ENCODE measurements around the gene CPEB3.

Gene CPEB3

DNA sequence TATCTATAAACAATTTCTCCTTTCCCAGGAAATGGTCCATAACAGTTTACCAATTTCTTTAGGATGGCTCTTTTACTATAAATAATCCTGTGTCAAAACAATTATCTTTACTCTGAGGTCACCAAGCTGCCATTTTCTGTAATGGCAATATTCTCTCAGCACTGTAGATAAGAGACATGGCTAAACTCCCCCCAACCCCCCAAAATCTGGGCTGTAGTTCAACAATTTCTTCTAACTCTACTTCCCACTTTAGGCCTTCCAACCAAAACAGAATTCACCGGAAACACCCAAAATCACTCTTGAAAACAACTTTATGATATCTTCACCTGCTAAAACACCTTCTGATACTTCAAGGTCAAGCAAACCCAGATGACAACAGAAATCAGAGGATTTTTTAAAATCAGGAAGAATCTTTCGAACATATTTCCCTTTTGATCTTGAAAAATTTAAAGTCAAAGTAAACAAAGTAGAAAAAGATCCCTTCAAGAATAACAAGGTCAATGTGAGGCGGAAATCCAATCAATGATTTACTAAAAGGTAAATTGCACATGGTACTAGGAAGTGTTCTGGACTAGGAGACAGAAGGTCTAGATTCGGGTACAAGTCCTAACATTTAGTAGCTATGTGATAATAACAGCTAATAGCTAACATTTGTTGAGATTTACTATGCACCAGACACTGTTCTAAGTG, 176.8 kb downstream of the CPEB3 start:
- Histone ChIP-seq H3K79me2 (ENCODE audit: insufficient read depth, low read length) (no peaks in the 10 kb centered on the region), H3K9ac (ENCODE audit: low read length) (no peak overlapping the region), H3K9me3 (ENCODE audit: low read length) (no peaks in the 10 kb centered on the region), H3F3A (ENCODE audit: insufficient read depth, low read length) (no peaks in the 10 kb centered on the region), H3K4me3 (ENCODE audit: low read depth, low read length, poor library complexity, severe bottlenecking) (no peak overlapping the region), H3K9me2 (ENCODE audit: low read depth, low read length) (no peaks in the 10 kb centered on the region), H3K27ac (ENCODE audit: low read depth, low read length, poor library complexity, severe bottlenecking) (no peak overlapping the region), H3K36me3 (ENCODE audit: insufficient read depth, low read length) (peaks cover 5% of the 10 kb centered on the region; the same call in 1 of the 2 replicates), H2AFZ (ENCODE audit: low read length) (no peak overlapping the region), H3K4me1 (ENCODE audit: insufficient read depth, low read length, severe bottlenecking) (peaks cover 5% of the 10 kb centered on the region), H3K27me3 (ENCODE audit: insufficient read depth, low read length) (no peaks in the 10 kb centered on the region), H4K20me1 (ENCODE audit: insufficient read depth, low read length) (no peaks in the 10 kb centered on the region), H3K4me2 (ENCODE audit: low read length) (no peak overlapping the region; the same call in 1 of the 2 replicates)
- no peak for TF ChIP-seq EZH2 (IDR thresholded peaks at IDR 0.05; ENCODE audit: borderline replicate concordance, low read length)
- TF ChIP-seq, protein P1, sequence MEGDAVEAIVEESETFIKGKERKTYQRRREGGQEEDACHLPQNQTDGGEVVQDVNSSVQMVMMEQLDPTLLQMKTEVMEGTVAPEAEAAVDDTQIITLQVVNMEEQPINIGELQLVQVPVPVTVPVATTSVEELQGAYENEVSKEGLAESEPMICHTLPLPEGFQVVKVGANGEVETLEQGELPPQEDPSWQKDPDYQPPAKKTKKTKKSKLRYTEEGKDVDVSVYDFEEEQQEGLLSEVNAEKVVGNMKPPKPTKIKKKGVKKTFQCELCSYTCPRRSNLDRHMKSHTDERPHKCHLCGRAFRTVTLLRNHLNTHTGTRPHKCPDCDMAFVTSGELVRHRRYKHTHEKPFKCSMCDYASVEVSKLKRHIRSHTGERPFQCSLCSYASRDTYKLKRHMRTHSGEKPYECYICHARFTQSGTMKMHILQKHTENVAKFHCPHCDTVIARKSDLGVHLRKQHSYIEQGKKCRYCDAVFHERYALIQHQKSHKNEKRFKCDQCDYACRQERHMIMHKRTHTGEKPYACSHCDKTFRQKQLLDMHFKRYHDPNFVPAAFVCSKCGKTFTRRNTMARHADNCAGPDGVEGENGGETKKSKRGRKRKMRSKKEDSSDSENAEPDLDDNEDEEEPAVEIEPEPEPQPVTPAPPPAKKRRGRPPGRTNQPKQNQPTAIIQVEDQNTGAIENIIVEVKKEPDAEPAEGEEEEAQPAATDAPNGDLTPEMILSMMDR (IDR thresholded peaks at IDR 0.05; ENCODE audit: low read length): no peak

DNA sequence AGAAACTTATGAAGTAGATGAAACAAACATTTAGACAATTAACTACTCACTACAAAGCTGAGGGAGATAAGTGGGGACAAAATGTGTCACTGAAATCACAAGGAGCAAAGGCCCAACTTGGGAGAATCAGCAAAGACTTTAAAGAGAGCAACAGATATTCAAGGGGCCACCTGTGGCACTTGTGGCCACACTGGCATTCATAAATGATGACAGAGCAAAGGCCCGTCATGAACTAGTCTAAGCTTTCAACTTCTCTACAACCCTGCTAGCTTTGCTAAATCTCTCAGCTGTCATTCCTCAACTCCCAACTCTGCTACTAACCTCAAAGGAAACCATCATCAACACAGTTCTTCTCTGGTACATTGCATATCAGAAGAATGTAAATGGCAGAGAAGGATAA, 178.4 kb downstream of the CPEB3 start:
- no peak overlapping the region for H3K9ac ChIP-seq (ENCODE audit: low read length)
- no peak overlapping the region for H2AFZ ChIP-seq (ENCODE audit: low read length)
- peaks cover 5% of the 10 kb centered on the region for H3K4me1 ChIP-seq (ENCODE audit: insufficient read depth, low read length, severe bottlenecking)
- H3K36me3 ChIP-seq (ENCODE audit: insufficient read depth, low read length): peaks cover 5% of the 10 kb centered on the region; the same call in 1 of the 2 replicates
- no peaks in the 10 kb centered on the region for H4K20me1 ChIP-seq (ENCODE audit: insufficient read depth, low read length)
- H3K27ac ChIP-seq (ENCODE audit: low read depth, low read length, poor library complexity, severe bottlenecking): no peak overlapping the region
- no peak overlapping the region for H3K4me3 ChIP-seq (ENCODE audit: low read depth, low read length, poor library complexity, severe bottlenecking)
- H3F3A ChIP-seq (ENCODE audit: insufficient read depth, low read length): no peaks in the 10 kb centered on the region
- no peaks in the 10 kb centered on the region for H3K9me3 ChIP-seq (ENCODE audit: low read length)
- H3K9me2 ChIP-seq (ENCODE audit: low read depth, low read length): no peaks in the 10 kb centered on the region
- TF ChIP-seq, protein P1 (IDR thresholded peaks at IDR 0.05; ENCODE audit: low read length): no peak
- no peak for TF ChIP-seq EZH2 (IDR thresholded peaks at IDR 0.05; ENCODE audit: borderline replicate concordance, low read length)
- H3K27me3 ChIP-seq (ENCODE audit: insufficient read depth, low read length): no peaks in the 10 kb centered on the region
- no peaks in the 10 kb centered on the region for H3K79me2 ChIP-seq (ENCODE audit: insufficient read depth, low read length)
- no peak overlapping the region for H3K4me2 ChIP-seq (ENCODE audit: low read length)

DNA sequence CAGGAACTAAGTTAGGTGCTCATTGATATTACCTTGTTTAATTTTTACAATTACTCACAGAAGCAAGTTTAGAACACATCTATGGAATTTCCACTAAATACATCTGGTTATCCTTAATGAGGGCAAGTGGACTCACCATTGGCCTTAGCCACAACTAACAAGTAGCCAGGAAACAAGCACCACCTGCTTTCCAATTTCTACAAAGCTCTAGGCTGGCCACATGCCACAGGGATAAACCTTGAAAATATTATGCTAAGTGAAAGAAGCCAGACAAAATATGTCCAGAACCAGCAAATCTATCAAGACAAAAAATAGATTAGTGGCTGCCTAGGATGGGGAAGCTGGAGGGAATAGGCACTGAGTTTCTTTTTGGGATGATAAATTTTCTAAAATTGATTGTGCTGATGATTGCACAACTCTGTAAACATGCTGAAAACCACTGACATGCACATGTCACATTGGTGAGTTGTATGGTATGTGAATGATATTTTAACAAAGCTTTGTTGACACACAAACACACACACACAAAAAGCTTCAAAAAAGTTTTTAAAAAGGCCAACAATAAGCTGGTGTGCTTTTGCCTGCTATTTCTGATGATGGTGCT, 179.4 kb downstream of the CPEB3 start:
- Histone ChIP-seq H3K9me3 (ENCODE audit: low read length) (no peaks in the 10 kb centered on the region), H3K27ac (ENCODE audit: low read depth, low read length, poor library complexity, severe bottlenecking) (no peak overlapping the region), H3K27me3 (ENCODE audit: insufficient read depth, low read length) (no peaks in the 10 kb centered on the region), H2AFZ (ENCODE audit: low read length) (no peak overlapping the region), H3K36me3 (ENCODE audit: insufficient read depth, low read length) (peaks cover 5% of the 10 kb centered on the region; the same call in 1 of the 2 replicates), H3K79me2 (ENCODE audit: insufficient read depth, low read length) (no peaks in the 10 kb centered on the region), H3K9ac (ENCODE audit: low read length) (no peak overlapping the region), H3F3A (ENCODE audit: insufficient read depth, low read length) (no peaks in the 10 kb centered on the region), H3K4me1 (ENCODE audit: insufficient read depth, low read length, severe bottlenecking) (peaks cover 5% of the 10 kb centered on the region), H3K4me2 (ENCODE audit: low read length) (no peak overlapping the region), H3K4me3 (ENCODE audit: low read depth, low read length, poor library complexity, severe bottlenecking) (no peak overlapping the region), H4K20me1 (ENCODE audit: insufficient read depth, low read length) (no peaks in the 10 kb centered on the region), H3K9me2 (ENCODE audit: low read depth, low read length) (no peaks in the 10 kb centered on the region)
- no peak for TF ChIP-seq EZH2 (IDR thresholded peaks at IDR 0.05; ENCODE audit: borderline replicate concordance, low read length)
- TF ChIP-seq, protein P1 (IDR thresholded peaks at IDR 0.05; ENCODE audit: low read length): no peak
